Measurements from ENCODE around the gene OR2M5. TPM values are rescaled to one million over a fixed set of nuclear protein-coding genes. Genes with fewer than 3 reads are reported as not detected.

The OR2M5 gene
- total and polyA plus RNA-seq, 8 donors = not detected

DNA sequence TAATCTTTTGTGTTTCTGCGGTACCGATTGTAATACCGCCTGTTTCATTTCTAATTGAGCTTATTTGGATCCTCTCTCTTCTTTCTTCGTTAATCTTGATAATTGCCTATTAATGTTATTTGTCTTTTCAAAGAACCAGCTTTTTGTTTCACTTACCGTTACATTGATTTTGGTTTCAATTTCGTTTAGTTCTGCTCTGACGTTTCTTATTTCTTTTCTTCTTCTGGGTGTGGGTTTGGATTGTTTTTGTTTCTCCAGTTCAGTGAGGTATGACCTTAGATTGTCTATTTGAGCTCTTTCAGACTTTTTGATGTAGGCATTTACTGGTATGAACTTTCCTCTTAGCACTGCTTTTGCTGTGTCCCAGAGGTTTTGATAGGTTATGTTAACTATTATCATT, 39.0 kb downstream of the OR2M5 start:
- TF ChIP-seq, protein P1, sequence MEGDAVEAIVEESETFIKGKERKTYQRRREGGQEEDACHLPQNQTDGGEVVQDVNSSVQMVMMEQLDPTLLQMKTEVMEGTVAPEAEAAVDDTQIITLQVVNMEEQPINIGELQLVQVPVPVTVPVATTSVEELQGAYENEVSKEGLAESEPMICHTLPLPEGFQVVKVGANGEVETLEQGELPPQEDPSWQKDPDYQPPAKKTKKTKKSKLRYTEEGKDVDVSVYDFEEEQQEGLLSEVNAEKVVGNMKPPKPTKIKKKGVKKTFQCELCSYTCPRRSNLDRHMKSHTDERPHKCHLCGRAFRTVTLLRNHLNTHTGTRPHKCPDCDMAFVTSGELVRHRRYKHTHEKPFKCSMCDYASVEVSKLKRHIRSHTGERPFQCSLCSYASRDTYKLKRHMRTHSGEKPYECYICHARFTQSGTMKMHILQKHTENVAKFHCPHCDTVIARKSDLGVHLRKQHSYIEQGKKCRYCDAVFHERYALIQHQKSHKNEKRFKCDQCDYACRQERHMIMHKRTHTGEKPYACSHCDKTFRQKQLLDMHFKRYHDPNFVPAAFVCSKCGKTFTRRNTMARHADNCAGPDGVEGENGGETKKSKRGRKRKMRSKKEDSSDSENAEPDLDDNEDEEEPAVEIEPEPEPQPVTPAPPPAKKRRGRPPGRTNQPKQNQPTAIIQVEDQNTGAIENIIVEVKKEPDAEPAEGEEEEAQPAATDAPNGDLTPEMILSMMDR (IDR thresholded peaks at IDR 0.05) = no peak
- Histone ChIP-seq H3K4me3 (no peak overlapping the region), H3K27ac (no peak overlapping the region), H3K4me1 (no peaks in the 10 kb centered on the region), H3K27me3 (no peaks in the 10 kb centered on the region), H3K36me3 (no peaks in the 10 kb centered on the region), H3K9me3 (peaks cover 0 to 10% of the 10 kb centered on the region in 2 donors)
- intact Hi-C loops (cut with DNase I) = no loop called here
- DNase-seq = no peak
- no peak for ATAC-seq

DNA sequence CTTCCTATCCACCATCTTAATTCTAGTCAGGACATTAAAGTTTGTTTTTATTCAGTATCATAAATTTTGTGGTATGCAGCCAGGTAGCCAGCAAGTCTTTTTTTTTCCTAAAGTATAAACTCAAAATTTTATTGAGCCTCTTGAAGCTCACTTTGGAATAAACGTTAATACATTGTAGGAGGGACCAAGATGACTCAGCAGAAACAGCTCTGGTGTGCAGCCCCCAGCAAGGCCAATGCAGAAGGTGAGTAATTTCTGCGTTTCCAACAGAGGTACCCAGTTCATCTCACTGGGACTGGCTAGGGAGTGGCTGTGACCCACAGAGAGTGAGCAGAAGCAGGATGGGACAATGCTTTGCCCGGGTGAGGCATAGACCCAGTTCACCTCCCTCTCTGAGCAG, 42.4 kb downstream of the OR2M5 start:
- intact Hi-C loops (cut with DNase I) = no loop called here
- TF ChIP-seq, protein P1 (IDR thresholded peaks at IDR 0.05) = no peak
- Histone ChIP-seq H3K9me3 (peaks cover 0 to 16% of the 10 kb centered on the region in 2 donors), H3K27ac (no peak overlapping the region), H3K4me1 (no peaks in the 10 kb centered on the region), H3K27me3 (no peaks in the 10 kb centered on the region), H3K36me3 (no peaks in the 10 kb centered on the region), H3K4me3 (no peak overlapping the region)
- DNase-seq (no peak), ATAC-seq (no peak)

DNA sequence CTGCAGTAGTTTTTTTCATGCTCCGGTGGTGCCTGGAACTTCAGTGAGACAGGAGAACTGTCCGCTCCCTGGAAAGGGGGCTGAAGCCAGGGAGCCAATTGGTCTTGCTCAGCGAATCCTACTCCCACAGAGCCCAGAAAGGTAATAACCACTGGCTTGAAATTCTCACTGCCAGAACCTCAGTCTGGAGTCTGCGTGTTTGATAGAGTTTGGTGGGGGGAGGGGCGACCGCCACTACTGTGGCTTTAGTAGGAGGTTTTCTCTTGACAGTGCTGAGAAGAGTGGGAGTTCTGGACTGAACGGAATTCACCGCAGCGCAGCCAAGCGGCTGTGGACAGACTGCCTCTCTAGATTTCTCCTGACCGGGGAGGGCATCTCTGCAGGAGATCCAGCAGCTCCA, 44.1 kb downstream of the OR2M5 start:
- H3K36me3 ChIP-seq = no peaks in the 10 kb centered on the region
- no peaks in the 10 kb centered on the region for H3K4me1 ChIP-seq
- no peak for ATAC-seq
- H3K27ac ChIP-seq = no peak overlapping the region
- peaks cover 0 to 21% of the 10 kb centered on the region in 2 donors for H3K9me3 ChIP-seq
- TF ChIP-seq, protein P1 (IDR thresholded peaks at IDR 0.05) = no peak
- no peak for DNase-seq
- H3K4me3 ChIP-seq = no peak overlapping the region
- no peaks in the 10 kb centered on the region for H3K27me3 ChIP-seq
- intact Hi-C loops (cut with DNase I) = no loop called here

DNA sequence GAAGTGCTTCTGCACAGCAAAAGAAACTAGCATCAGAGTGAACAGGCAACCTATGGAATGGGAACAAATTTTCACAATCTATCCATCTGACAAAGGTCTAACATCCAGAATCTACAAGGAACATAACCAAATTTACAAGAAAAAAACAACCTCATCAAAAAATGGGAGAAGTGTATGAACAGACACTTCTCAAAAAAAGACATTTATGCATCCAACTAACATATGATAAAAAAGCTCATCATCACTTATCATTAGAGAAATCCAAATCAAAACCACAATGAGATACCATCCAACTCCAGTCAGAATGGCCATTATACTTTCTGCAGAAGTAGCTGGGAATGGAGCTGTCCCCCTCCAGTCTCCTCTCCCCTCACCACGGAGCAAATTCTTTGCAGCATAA, 49.2 kb downstream of the OR2M5 start:
- H3K27me3 ChIP-seq = no peaks in the 10 kb centered on the region
- TF ChIP-seq, protein P1 (IDR thresholded peaks at IDR 0.05) = no peak
- H3K36me3 ChIP-seq = no peaks in the 10 kb centered on the region
- H3K27ac ChIP-seq = no peak overlapping the region
- H3K4me1 ChIP-seq = no peaks in the 10 kb centered on the region
- intact Hi-C loops (cut with DNase I) = no loop called here
- DNase-seq (no peak), ATAC-seq (no peak)
- H3K9me3 ChIP-seq = peaks cover 0 to 25% of the 10 kb centered on the region in 2 donors
- no peak overlapping the region for H3K4me3 ChIP-seq

Other genes with a start within 250 kb of the OR2M5 start
- gene OR2W3, start 249.6 kb upstream of the OR2M5 start, total RNA-seq = 1 to 10 TPM in 1 of 2 donors, not detected in 1; 2.1 TPM
- gene OR2W3, start 249.6 kb upstream of the OR2M5 start, polyA plus RNA-seq (ENCODE audit: insufficient read length in 6 of 6) = under 1 TPM; 0.24 to 0.98 (median 0.44) TPM
- not detected for gene OR2T8, start 224.9 kb upstream of the OR2M5 start, total RNA-seq
- gene OR2T8, start 224.9 kb upstream of the OR2M5 start, polyA plus RNA-seq (ENCODE audit: insufficient read length in 6 of 6) = not detected
- gene OR2AJ1, start 220.3 kb upstream of the OR2M5 start, total RNA-seq = not detected
- gene OR2AJ1, start 220.3 kb upstream of the OR2M5 start, polyA plus RNA-seq (ENCODE audit: insufficient read length in 6 of 6) = not detected
- not detected for gene OR2L8, start 196.3 kb upstream of the OR2M5 start, total RNA-seq
- gene OR2L8, start 196.3 kb upstream of the OR2M5 start, polyA plus RNA-seq (ENCODE audit: insufficient read length in 6 of 6) = not detected
- not detected for gene OR2AK2, start 179.9 kb upstream of the OR2M5 start, total RNA-seq
- not detected for gene OR2AK2, start 179.9 kb upstream of the OR2M5 start, polyA plus RNA-seq (ENCODE audit: insufficient read length in 6 of 6)
- gene OR2L5, start 131.5 kb upstream of the OR2M5 start, total RNA-seq = not detected
- gene OR2L5, start 131.5 kb upstream of the OR2M5 start, polyA plus RNA-seq (ENCODE audit: insufficient read length in 6 of 6) = not detected
- gene OR2L2, start 115.1 kb upstream of the OR2M5 start, total RNA-seq = under 1 TPM in 1 of 2 donors, not detected in 1; 0.06 TPM
- under 1 TPM in 5 of 6 donors, not detected in 1; 0.04 to 0.09 (median 0.07) TPM for gene OR2L2, start 115.1 kb upstream of the OR2M5 start, polyA plus RNA-seq (ENCODE audit: insufficient read length in 6 of 6)
- gene OR2L3, start 98.3 kb upstream of the OR2M5 start, total RNA-seq = not detected
- gene OR2L3, start 98.3 kb upstream of the OR2M5 start, polyA plus RNA-seq (ENCODE audit: insufficient read length in 6 of 6) = not detected
- not detected for gene OR2L13, start 50.0 kb upstream of the OR2M5 start, total RNA-seq
- not detected for gene OR2L13, start 50.0 kb upstream of the OR2M5 start, polyA plus RNA-seq (ENCODE audit: insufficient read length in 6 of 6)
- gene OR2M2, start 29.7 kb downstream of the OR2M5 start, total RNA-seq = not detected
- not detected for gene OR2M2, start 29.7 kb downstream of the OR2M5 start, polyA plus RNA-seq (ENCODE audit: insufficient read length in 6 of 6)
- gene OR2M3, start 52.1 kb downstream of the OR2M5 start, total RNA-seq = not detected
- gene OR2M3, start 52.1 kb downstream of the OR2M5 start, polyA plus RNA-seq (ENCODE audit: insufficient read length in 6 of 6) = under 1 TPM; 0.01 to 0.07 (median 0.04) TPM
- gene OR2M4, start 86.3 kb downstream of the OR2M5 start, total RNA-seq = not detected
- under 1 TPM; 0.04 to 0.12 (median 0.08) TPM for gene OR2M4, start 86.3 kb downstream of the OR2M5 start, polyA plus RNA-seq (ENCODE audit: insufficient read length in 6 of 6)
- not detected for gene OR2T33, start 132.8 kb downstream of the OR2M5 start, total RNA-seq
- gene OR2T33, start 132.8 kb downstream of the OR2M5 start, polyA plus RNA-seq (ENCODE audit: insufficient read length in 6 of 6) = not detected
- not detected for gene OR2T12, start 158.3 kb downstream of the OR2M5 start, total RNA-seq
- under 1 TPM in 4 of 6 donors, not detected in 2; 0.03 to 0.07 (median 0.05) TPM for gene OR2T12, start 158.3 kb downstream of the OR2M5 start, polyA plus RNA-seq (ENCODE audit: insufficient read length in 6 of 6)
- gene OR2M7, start 179.4 kb downstream of the OR2M5 start, total RNA-seq = not detected
- gene OR2M7, start 179.4 kb downstream of the OR2M5 start, polyA plus RNA-seq (ENCODE audit: insufficient read length in 6 of 6) = not detected
- gene OR14C36, start 203.6 kb downstream of the OR2M5 start, total RNA-seq = not detected
- not detected for gene OR14C36, start 203.6 kb downstream of the OR2M5 start, polyA plus RNA-seq (ENCODE audit: insufficient read length in 6 of 6)
- not detected for gene OR2T4, start 216.5 kb downstream of the OR2M5 start, total RNA-seq
- not detected for gene OR2T4, start 216.5 kb downstream of the OR2M5 start, polyA plus RNA-seq (ENCODE audit: insufficient read length in 6 of 6)
- not detected for gene OR2T6, start 230.6 kb downstream of the OR2M5 start, total RNA-seq
- not detected for gene OR2T6, start 230.6 kb downstream of the OR2M5 start, polyA plus RNA-seq (ENCODE audit: insufficient read length in 6 of 6)